PC-9 (cell line): Measurements from ENCODE around the gene TDRD9. TPM values are rescaled to one million over a fixed set of nuclear protein-coding genes. Genes with fewer than 3 reads are reported as not detected.

Source experiments
- BruUV-seq: library from RNA; stranded (reverse); fragments of 400-500 nt; replicated peaks from 2 replicates; lab custom pipeline; 2021; lab: Mats Ljungman, UMichigan
- CTCF ChIA-PET: fragments of 300-600 bp; sonication (Branson Sonifier 250); formaldehyde crosslinking; loops from one replicate; lab custom pipeline; 2022; ENCODE audit warnings: antibody characterized with exemption; lab: Charles Lee
- POLR2A ChIA-PET: fragments of 300-600 bp; sonication (Branson Sonifier 250); formaldehyde crosslinking; loops from one replicate; lab custom pipeline; 2022; ENCODE audit warnings: antibody characterized with exemption; ENCODE audit not compliant: unreplicated experiment; lab: Charles Lee
- DNase-seq, 2 experiments: peaks; one replicate each; pipeline versions ENCODE4 v3.0.0 to v3.0.0-alpha.2; 2015 to 2022; ENCODE audit warnings: mixed read lengths in 1 of 2
- H2AFZ ChIP-seq: fragments of 200-600 bp; sonication (generic); 2 replicates; pipeline ENCODE4 v1.8.1; 2017; ENCODE audit warnings: antibody characterized with exemption
- H3F3A ChIP-seq: fragments of 200-600 bp; sonication (generic); 2 replicates; pipeline ENCODE4 v1.8.1; 2017; ENCODE audit warnings: antibody characterized with exemption, mild to moderate bottlenecking, low read depth; ENCODE audit not compliant: insufficient read depth
- H3K27ac ChIP-seq: fragments of 200-600 bp; sonication (generic); 2 replicates; pipeline ENCODE4 v1.6.1; 2016; ENCODE audit warnings: mixed run types
- H3K27me3 ChIP-seq: fragments of 200-600 bp; sonication (generic); 2 replicates; pipeline ENCODE4 v1.6.1; 2016; ENCODE audit warnings: low read depth, mixed run types; ENCODE audit not compliant: insufficient read depth
- H3K36me3 ChIP-seq: fragments of 200-600 bp; sonication (generic); 2 replicates; pipeline ENCODE4 v1.6.1; 2016; ENCODE audit warnings: low read depth, mixed run types
- H3K4me1 ChIP-seq: fragments of 200-600 bp; sonication (generic); replicated peaks from 2 replicates; pipeline ENCODE4 v1.6.1; 2016; ENCODE audit warnings: mixed run types; ENCODE audit not compliant: insufficient read depth
- H3K4me2 ChIP-seq: fragments of 200-600 bp; sonication (generic); 2 replicates; pipeline ENCODE4 v1.6.1; 2017; ENCODE audit warnings: mixed run types
- H3K4me3 ChIP-seq: fragments of 200-600 bp; sonication (generic); 2 replicates; pipeline ENCODE4 v1.6.1; 2016; ENCODE audit warnings: mixed run types
- H3K79me2 ChIP-seq: fragments of 200-600 bp; sonication (generic); 2 replicates; pipeline ENCODE4 v1.6.1; 2017; ENCODE audit warnings: low read depth, mixed run types
- H3K9me2 ChIP-seq: fragments of 200-600 bp; sonication (generic); 2 replicates; pipeline ENCODE4 v1.8.1; 2017; ENCODE audit warnings: mild to moderate bottlenecking; ENCODE audit not compliant: insufficient read depth
- H3K9me3 ChIP-seq: fragments of 200-600 bp; sonication (generic); 2 replicates; pipeline ENCODE4 v1.8.1; 2016; ENCODE audit warnings: low read depth; ENCODE audit not compliant: insufficient read depth
- H4K20me1 ChIP-seq: fragments of 200-600 bp; sonication (generic); 2 replicates; pipeline ENCODE4 v1.8.1; 2017; ENCODE audit not compliant: insufficient read depth
- EZH2 ChIP-seq: fragments of 200-600 bp; sonication (generic); IDR thresholded peaks from 2 replicates; pipeline ENCODE4 v1.8.0; 2017; ENCODE audit warnings: antibody characterized with exemption, low read depth
- intact Hi-C: fragments of 100-400 bp; cut with micrococcal nuclease; formaldehyde crosslinking; loops from one replicate; pipeline ENCODE4 v1.10.0; 2022; ENCODE audit not compliant: unreplicated experiment
- total RNA-seq: library from RNA; stranded (reverse); gene quantifications from 2 replicates; pipeline ENCODE4 v1.2.3, GENCODE V29; 2021
- TF ChIP-seq, protein P1 (sequence below): fragments of 200-600 bp; sonication (generic); conservative IDR thresholded peaks from 2 replicates; pipeline ENCODE4 v1.6.1; 2017; ENCODE audit warnings: mixed run types, antibody characterized with exemption, mild to moderate bottlenecking, moderate library complexity

TDRD9 gene
- total RNA-seq, 1 experiment from 2014 or later, result 0.15 TPM

DNA sequence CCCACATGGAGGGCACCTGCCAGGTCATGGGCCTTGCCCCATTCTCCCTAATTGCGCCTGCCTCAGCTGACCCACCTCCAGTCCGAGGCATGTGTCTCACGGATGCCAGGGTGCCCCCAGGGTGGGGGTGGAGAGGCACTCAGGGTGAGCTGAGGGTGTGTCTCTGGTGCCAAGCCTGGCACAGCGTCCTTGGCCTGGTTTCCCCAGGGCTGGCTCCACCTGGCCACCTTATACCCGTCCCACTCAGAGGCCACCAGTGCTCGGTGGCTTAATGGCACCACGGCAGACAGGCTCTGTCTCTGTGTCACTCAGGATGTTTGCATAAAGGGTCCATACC, 33.6 kb upstream of the TDRD9 start:
- ChIA-PET CTCF (no interaction called here), POLR2A (no interaction called here)
- Histone ChIP-seq H3F3A (no peaks in the 10 kb centered on the region), H3K4me2 (no peak overlapping the region), H3K27ac (no peak overlapping the region), H3K4me1 (peaks cover 12% of the 10 kb centered on the region), H3K9me3 (no peaks in the 10 kb centered on the region), H3K36me3 (no peaks in the 10 kb centered on the region), H2AFZ (no peak overlapping the region), H3K4me3 (no peak overlapping the region), H3K79me2 (no peaks in the 10 kb centered on the region), H4K20me1 (no peaks in the 10 kb centered on the region), H3K27me3 (no peaks in the 10 kb centered on the region), H3K9me2 (no peaks in the 10 kb centered on the region)
- no TSS peak for BruUV-seq
- intact Hi-C loops, result no loop called here
- TF ChIP-seq EZH2, result no peak
- TF ChIP-seq, protein P1, sequence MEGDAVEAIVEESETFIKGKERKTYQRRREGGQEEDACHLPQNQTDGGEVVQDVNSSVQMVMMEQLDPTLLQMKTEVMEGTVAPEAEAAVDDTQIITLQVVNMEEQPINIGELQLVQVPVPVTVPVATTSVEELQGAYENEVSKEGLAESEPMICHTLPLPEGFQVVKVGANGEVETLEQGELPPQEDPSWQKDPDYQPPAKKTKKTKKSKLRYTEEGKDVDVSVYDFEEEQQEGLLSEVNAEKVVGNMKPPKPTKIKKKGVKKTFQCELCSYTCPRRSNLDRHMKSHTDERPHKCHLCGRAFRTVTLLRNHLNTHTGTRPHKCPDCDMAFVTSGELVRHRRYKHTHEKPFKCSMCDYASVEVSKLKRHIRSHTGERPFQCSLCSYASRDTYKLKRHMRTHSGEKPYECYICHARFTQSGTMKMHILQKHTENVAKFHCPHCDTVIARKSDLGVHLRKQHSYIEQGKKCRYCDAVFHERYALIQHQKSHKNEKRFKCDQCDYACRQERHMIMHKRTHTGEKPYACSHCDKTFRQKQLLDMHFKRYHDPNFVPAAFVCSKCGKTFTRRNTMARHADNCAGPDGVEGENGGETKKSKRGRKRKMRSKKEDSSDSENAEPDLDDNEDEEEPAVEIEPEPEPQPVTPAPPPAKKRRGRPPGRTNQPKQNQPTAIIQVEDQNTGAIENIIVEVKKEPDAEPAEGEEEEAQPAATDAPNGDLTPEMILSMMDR, result no peak
- no peak for DNase-seq

DNA sequence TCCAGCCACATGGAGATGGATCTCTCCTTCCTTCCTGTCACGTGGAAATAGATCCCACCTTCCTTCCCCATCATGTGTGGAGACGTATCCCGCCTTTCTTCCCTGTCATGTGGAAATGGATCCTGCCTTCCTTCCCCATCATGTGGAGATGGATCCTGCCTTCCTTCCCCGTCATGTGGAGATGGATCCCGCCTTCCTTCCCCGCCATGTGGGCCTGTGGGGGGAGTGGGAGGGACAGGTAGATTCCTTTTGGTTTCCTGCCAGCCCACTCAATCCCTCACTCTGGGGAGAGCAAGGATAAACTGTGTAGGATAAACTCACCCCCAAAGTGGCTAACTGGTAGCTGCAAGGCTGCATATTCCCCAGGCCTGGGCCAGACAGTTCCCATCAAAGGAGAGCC, 31.7 kb upstream of the TDRD9 start:
- no peaks in the 10 kb centered on the region for H3K36me3 ChIP-seq
- H3K9me3 ChIP-seq, result no peaks in the 10 kb centered on the region
- TF ChIP-seq EZH2, result no peak
- TF ChIP-seq, protein P1, result no peak
- POLR2A ChIA-PET, result no interaction called here
- no peaks in the 10 kb centered on the region for H3K27me3 ChIP-seq
- H3K27ac ChIP-seq, result no peak overlapping the region
- no peak overlapping the region for H3K4me3 ChIP-seq
- no peak overlapping the region for H3K4me2 ChIP-seq
- intact Hi-C loops, result no loop called here
- CTCF ChIA-PET, result no interaction called here
- no peak for DNase-seq
- no TSS peak for BruUV-seq
- H4K20me1 ChIP-seq, result no peaks in the 10 kb centered on the region
- no peak overlapping the region for H2AFZ ChIP-seq
- no peaks in the 10 kb centered on the region for H3K79me2 ChIP-seq
- no peaks in the 10 kb centered on the region for H3F3A ChIP-seq
- H3K9me2 ChIP-seq, result no peaks in the 10 kb centered on the region
- peaks cover 12% of the 10 kb centered on the region for H3K4me1 ChIP-seq

DNA sequence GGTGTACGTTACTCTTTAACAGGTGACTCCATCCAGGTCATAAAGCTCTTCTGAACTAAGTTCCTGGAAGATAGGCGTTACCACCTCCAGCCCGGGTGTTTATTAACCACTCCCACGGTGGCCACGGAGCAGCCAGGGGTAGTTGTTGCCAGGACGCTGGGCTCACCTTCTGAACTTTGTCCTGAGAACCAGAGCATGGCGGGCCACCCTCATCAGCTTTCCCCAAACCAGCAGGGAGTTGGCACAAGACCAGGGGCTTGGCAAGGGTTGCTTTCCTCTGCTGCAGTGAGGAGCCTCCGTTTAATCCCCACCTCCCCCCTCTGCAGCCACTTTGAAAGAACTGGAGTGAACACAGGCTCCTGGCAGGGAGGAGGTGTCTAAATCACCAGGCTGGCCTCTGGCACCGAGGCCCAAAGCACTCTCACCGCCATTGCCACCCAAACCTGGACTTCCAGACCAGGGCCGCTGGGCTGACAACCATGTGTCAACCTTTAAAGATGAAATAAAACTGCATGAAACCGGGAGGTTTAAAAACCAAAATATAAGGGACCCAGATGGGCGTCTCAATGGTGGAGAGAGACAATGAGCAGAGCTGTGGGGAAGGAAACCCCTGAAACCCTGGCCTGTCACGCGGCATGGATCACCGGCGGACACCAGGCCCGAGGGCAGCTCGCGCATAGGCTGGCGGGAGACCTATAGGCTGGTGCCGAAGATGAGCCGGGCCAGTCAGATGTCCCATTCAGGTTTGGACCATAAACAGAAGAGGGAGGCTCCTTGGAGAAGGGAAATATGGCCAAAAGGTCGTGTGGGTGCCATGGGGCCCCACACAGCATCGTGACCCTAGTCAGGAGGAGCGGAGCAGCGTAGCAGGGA, 30.9 kb upstream of the TDRD9 start:
- H3K4me1 ChIP-seq, result peaks cover 12% of the 10 kb centered on the region
- H2AFZ ChIP-seq, result no peak overlapping the region
- no peaks in the 10 kb centered on the region for H3K36me3 ChIP-seq
- H3K79me2 ChIP-seq, result no peaks in the 10 kb centered on the region
- ChIA-PET POLR2A (no interaction called here), CTCF (no interaction called here)
- no peak overlapping the region for H3K4me2 ChIP-seq
- BruUV-seq, result no TSS peak
- H3F3A ChIP-seq, result no peaks in the 10 kb centered on the region
- DNase-seq, result no peak
- intact Hi-C loops, result no loop called here
- no peak overlapping the region for H3K4me3 ChIP-seq
- TF ChIP-seq EZH2, result no peak
- TF ChIP-seq, protein P1, result no peak
- no peaks in the 10 kb centered on the region for H3K27me3 ChIP-seq
- no peaks in the 10 kb centered on the region for H3K9me2 ChIP-seq
- H4K20me1 ChIP-seq, result no peaks in the 10 kb centered on the region
- H3K9me3 ChIP-seq, result no peaks in the 10 kb centered on the region
- no peak overlapping the region for H3K27ac ChIP-seq
